ENCODE results near the gene DBF4B. TPM values are rescaled to one million over a fixed set of nuclear protein-coding genes. Genes with fewer than 3 reads are reported as not detected.
A peak's percentile ranks its signal among the peaks of the same experiment; 100 is the strongest.

Gene DBF4B
- total RNA-seq, 3 donors from 2014 or later = 2.3 to 7.5 (median 3.2) TPM

- H3K4me3 ChIP-seq = peak overlapping the region in 1 of 3 donors; percentile 10
- no peak for DNase-seq (ENCODE audit: low spot score in 2 of 2)
- no peaks in the 10 kb centered on the region for H3K4me1 ChIP-seq
- intact Hi-C loops (cut with DNase I; ENCODE audit: low total_unique reads) = no loop called here
- TF ChIP-seq POLR2AphosphoS5 (IDR thresholded peaks at IDR 0.05) (no peak), CTCF (IDR thresholded peaks at IDR 0.05) (no peak), POLR2A (IDR thresholded peaks at IDR 0.05) (no peak)
- H3K9me3 ChIP-seq = no peaks in the 10 kb centered on the region
- H3K27ac ChIP-seq = no peak overlapping the region
- H3K27me3 ChIP-seq = no peaks in the 10 kb centered on the region
- H3K36me3 ChIP-seq = no peaks in the 10 kb centered on the region
Observed at GRCh38 chr17:44796731-44797130, 88.3 kb downstream of the DBF4B start.

- no peaks in the 10 kb centered on the region for H3K4me1 ChIP-seq
- no peak overlapping the region for H3K27ac ChIP-seq
- DNase-seq (ENCODE audit: low spot score in 2 of 2) = no peak
- TF ChIP-seq POLR2A (IDR thresholded peaks at IDR 0.05) (no peak), CTCF (IDR thresholded peaks at IDR 0.05) (no peak), POLR2AphosphoS5 (IDR thresholded peaks at IDR 0.05) (no peak)
- intact Hi-C loops (cut with DNase I; ENCODE audit: low total_unique reads) = no loop called here
- H3K36me3 ChIP-seq = no peaks in the 10 kb centered on the region
- H3K27me3 ChIP-seq = no peaks in the 10 kb centered on the region
- H3K4me3 ChIP-seq = no peak overlapping the region
- H3K9me3 ChIP-seq = no peaks in the 10 kb centered on the region
Observed at GRCh38 chr17:44797802-44798201, 89.3 kb downstream of the DBF4B start.

- Histone ChIP-seq H3K4me1 (no peaks in the 10 kb centered on the region), H3K4me3 (no peak overlapping the region), H3K27me3 (no peaks in the 10 kb centered on the region), H3K36me3 (no peaks in the 10 kb centered on the region), H3K9me3 (no peaks in the 10 kb centered on the region), H3K27ac (no peak overlapping the region)
- intact Hi-C loops (cut with DNase I; ENCODE audit: low total_unique reads) = no loop called here
- TF ChIP-seq POLR2AphosphoS5 (IDR thresholded peaks at IDR 0.05) (no peak), POLR2A (IDR thresholded peaks at IDR 0.05) (no peak), CTCF (IDR thresholded peaks at IDR 0.05) (no peak)
- DNase-seq (ENCODE audit: low spot score in 2 of 2) = no peak
Observed at GRCh38 chr17:44798356-44798755, 89.9 kb downstream of the DBF4B start.

Other genes with a start within 250 kb of the DBF4B start
- gene GPATCH8, start 205.3 kb upstream of the DBF4B start, total RNA-seq = 10 to 100 TPM; 36.8 to 62.5 (median 51.5) TPM
- gene FZD2, start 151.2 kb upstream of the DBF4B start, total RNA-seq = 1 to 10 TPM; 1.9 to 3.6 (median 3.0) TPM
- gene MEIOC, start 52.2 kb upstream of the DBF4B start, total RNA-seq = under 1 TPM in 1 of 3 donors, not detected in 2; under 0.01 TPM
- gene CCDC43, start 18.9 kb upstream of the DBF4B start, total RNA-seq = 10 to 100 TPM; 16.6 to 22.8 (median 16.7) TPM
- 1 to 10 TPM; 1.0 to 1.4 (median 1.3) TPM for gene ADAM11, start 50.3 kb downstream of the DBF4B start, total RNA-seq
- gene GJC1, start 121.6 kb downstream of the DBF4B start, total RNA-seq = 1 to 10 TPM; 2.3 to 4.6 (median 4.3) TPM
- 1 to 10 TPM in 1 of 3 donors, under 1 TPM in 1, not detected in 1; 0.98 to 1.0 TPM for gene HIGD1B, start 139.2 kb downstream of the DBF4B start, total RNA-seq
- 10 to 100 TPM; 58.1 to 71.4 (median 60.0) TPM for gene EFTUD2, start 190.8 kb downstream of the DBF4B start, total RNA-seq
- 10 to 100 TPM in 2 of 3 donors, 1 to 10 TPM in 1; 4.2 to 37.0 (median 11.8) TPM for gene GFAP, start 206.8 kb downstream of the DBF4B start, total RNA-seq
- under 1 TPM in 2 of 3 donors, not detected in 1; 0.15 to 0.64 TPM for gene KIF18B, start 239.1 kb downstream of the DBF4B start, total RNA-seq